HepG2 (cell line): Measurements from ENCODE around the gene GRK4. TPM values are rescaled to one million over a fixed set of nuclear protein-coding genes. Genes with fewer than 3 reads are reported as not detected.
A peak's percentile ranks its signal among the peaks of the same experiment; 100 is the strongest.

ENCODE experiments used
- CCAR2 ChIP-seq: fragments of 200-400 bp; formaldehyde crosslinking; optimal IDR thresholded peaks from 2 replicates; pipeline ENCODE3; 2018; ENCODE audit warnings: low read depth, mild to moderate bottlenecking, low read length, moderate library complexity
- EEA1 ChIP-seq: sonication (generic); formaldehyde crosslinking; IDR thresholded peaks from 2 replicates; pipeline ENCODE4 v1.5.1; 2020; ENCODE audit warnings: mild to moderate bottlenecking, missing genetic modification reagents, borderline replicate concordance
- EED ChIP-seq: sonication (generic); formaldehyde crosslinking; IDR thresholded peaks from 2 replicates; pipeline ENCODE4 v1.5.0; 2020; ENCODE audit warnings: mild to moderate bottlenecking, missing genetic modification reagents
- FLYWCH1 ChIP-seq: sonication (generic); formaldehyde crosslinking; IDR thresholded peaks from 2 replicates; pipeline ENCODE4 v1.8.1; 2023; ENCODE audit warnings: mild to moderate bottlenecking, missing genetic modification reagents
- MAFK ChIP-seq, 2 experiments: IDR thresholded peaks in 1 of 2; conservative IDR thresholded peaks in 1 of 2; 2 replicates each; pipeline ENCODE4 v1.6.1; 2011; ENCODE audit warnings: improper control_type of control experiment in 2 of 2, low read length in 2 of 2
- MTA3 ChIP-seq: sonication (generic); formaldehyde crosslinking; IDR thresholded peaks from 2 replicates; pipeline ENCODE4 v1.4.0; 2020; ENCODE audit warnings: missing genetic modification reagents
- NONO ChIP-seq, 2 experiments: fragments of 450-650 bp in 1 of 2; sonication (generic) in 1 of 2; formaldehyde crosslinking in 1 of 2; IDR thresholded peaks in 1 of 2; conservative IDR thresholded peaks in 1 of 2; 2 replicates each; pipeline versions ENCODE4 v1.6.1 to v1.8.0; 2017 to 2022; ENCODE audit warnings: mild to moderate bottlenecking in 1 of 2, missing genetic modification reagents in 1 of 2, moderate library complexity in 1 of 2
- REPIN1 ChIP-seq: sonication (generic); formaldehyde crosslinking; IDR thresholded peaks from 2 replicates; pipeline ENCODE4 v1.8.0; 2022; ENCODE audit warnings: missing genetic modification reagents, low read depth, mild to moderate bottlenecking, borderline replicate concordance
- RFXAP ChIP-seq: sonication (generic); formaldehyde crosslinking; IDR thresholded peaks from 2 replicates; pipeline ENCODE4 v1.4.0; 2020; ENCODE audit warnings: missing genetic modification reagents, borderline replicate concordance
- RNF2 ChIP-seq: fragments of 450-650 bp; conservative IDR thresholded peaks from 2 replicates; pipeline ENCODE4 v1.6.1; 2016; ENCODE audit warnings: low read depth
- SIN3B ChIP-seq: fragments of 150-350 bp; IDR thresholded peaks from 2 replicates; pipeline ENCODE4 v1.6.1; 2014; ENCODE audit warnings: low read length
- YEATS2 ChIP-seq: sonication (generic); formaldehyde crosslinking; IDR thresholded peaks from 2 replicates; pipeline ENCODE4 v1.4.0; 2020; ENCODE audit warnings: missing genetic modification reagents, borderline replicate concordance
- ZBTB49 ChIP-seq: sonication (generic); formaldehyde crosslinking; IDR thresholded peaks from 2 replicates; pipeline ENCODE4 v1.4.0; 2020; ENCODE audit warnings: missing genetic modification reagents, borderline replicate concordance
- ZBTB7A ChIP-seq: sonication (generic); formaldehyde crosslinking; IDR thresholded peaks from 2 replicates; pipeline ENCODE4 v1.8.0; 2022; ENCODE audit warnings: mild to moderate bottlenecking, missing genetic modification reagents
- ZFP90 ChIP-seq: sonication (generic); formaldehyde crosslinking; IDR thresholded peaks from 2 replicates; pipeline ENCODE4 v1.8.0; 2022; ENCODE audit warnings: missing genetic modification reagents, mild to moderate bottlenecking, inconsistent platforms, borderline replicate concordance
- ZNF772 ChIP-seq: sonication (generic); formaldehyde crosslinking; IDR thresholded peaks from 2 replicates; pipeline ENCODE4 v1.5.0; 2020; ENCODE audit warnings: mild to moderate bottlenecking, missing genetic modification reagents
- polyA plus RNA-seq, 8 experiments: library from polyadenylated mRNA; depleted of rRNA in 3 of 8; stranded (reverse) in 7 of 8; unstranded in 1 of 8; fragments of >200 nt; fragmentation: Illumina TruSeq in 4 of 8; extraction: Trizol in 4 of 8; gene quantifications; 2 replicates each; pipeline versions ENCODE4 v1.2.1 to v1.2.3, GENCODE V29; 2011 to 2016; ENCODE audit warnings: low read depth in 4 of 8, missing spikeins in 1 of 8, mixed read lengths in 1 of 8; ENCODE audit not compliant: insufficient read depth in 1 of 8
- total RNA-seq, 5 experiments: library from RNA; depleted of rRNA; stranded (reverse); fragments of >200 nt; fragmentation: Illumina TruSeq; extraction: Trizol; gene quantifications; 2 replicates each; pipeline ENCODE4 v1.2.3, GENCODE V29; 2016; ENCODE audit warnings: low read depth in 1 of 5
- TF ChIP-seq, protein P1 (sequence below): IDR thresholded peaks from 2 replicates; pipeline ENCODE4 v1.6.1; 2016; ENCODE audit warnings: missing compliant biosample characterization, missing genetic modification reagents, borderline replicate concordance
- TF ChIP-seq, protein P2 (sequence below): sonication (generic); formaldehyde crosslinking; IDR thresholded peaks from 2 replicates; pipeline ENCODE4 v1.4.0; 2020; ENCODE audit warnings: missing genetic modification reagents

Gene GRK4
- total and polyA plus RNA-seq, 2 of the 13 experiments (the other 11 are each of a cell fraction or from before 2014, with no cell fraction given) = 1.8 to 2.0 TPM

DNA sequence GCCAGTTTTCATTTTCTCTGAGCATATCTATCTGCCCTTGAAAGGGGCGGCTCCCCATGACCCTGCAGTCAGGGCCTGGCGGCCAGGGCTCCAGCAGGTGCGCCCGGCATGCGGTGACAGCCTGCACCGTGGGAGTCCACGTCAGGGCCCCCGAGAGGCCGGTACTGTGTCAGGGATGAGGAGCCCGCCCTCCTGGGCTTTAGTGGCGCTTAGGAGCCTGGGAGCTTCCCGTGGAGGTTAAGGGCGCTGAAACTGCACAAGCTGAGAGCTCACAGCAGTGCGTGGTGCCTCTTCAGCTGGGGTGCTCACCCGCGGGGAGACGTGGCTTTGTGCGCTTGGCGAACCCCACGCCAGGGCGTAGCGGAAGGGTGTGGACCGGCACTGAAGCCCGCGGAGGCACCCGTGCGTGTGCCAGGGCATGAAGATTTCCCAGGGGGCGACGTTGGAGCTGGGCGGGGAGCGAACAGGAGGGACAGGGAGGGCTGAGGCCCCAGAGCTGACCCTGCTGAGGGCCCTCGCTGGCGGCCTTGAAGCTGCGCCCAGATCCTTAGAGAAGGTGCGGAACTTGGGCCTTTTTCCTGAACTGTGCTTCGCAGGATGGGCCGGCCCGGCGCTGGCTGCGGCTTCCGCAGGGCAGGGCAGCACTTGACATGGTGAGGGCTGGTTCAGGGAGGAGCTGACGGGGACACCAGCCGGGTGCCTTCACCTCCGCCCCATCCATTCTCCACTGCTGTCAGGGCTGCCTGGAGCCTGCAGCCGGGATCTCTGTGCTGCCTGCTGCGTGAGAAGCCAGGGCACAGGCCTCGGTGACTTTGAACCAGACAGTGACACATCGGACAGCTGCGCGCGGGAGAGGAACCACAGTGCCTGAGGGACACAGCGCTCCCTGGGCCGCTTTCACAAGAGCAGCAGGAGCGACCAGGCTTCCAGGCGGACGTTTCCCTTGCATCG is 78.1 kb downstream of the GRK4 start (continued):
- no peak for TF ChIP-seq FLYWCH1
- no peak for TF ChIP-seq ZBTB49 (CRISPR knock-in tag)
- 0 out of 2 replicates have a peak, but pooled peaks have one; percentile 42 for TF ChIP-seq RNF2
- TF ChIP-seq ZNF772 = 0 out of 2 replicates have a peak, but pooled peaks have one; percentile 66
- no peak for TF ChIP-seq MAFK (conservative IDR thresholded peaks at IDR 0.05 in 1 of 2, IDR thresholded peaks at IDR 0.05 in 1 of 2; ENCODE audit: low read length in 2 of 2)
- TF ChIP-seq REPIN1 (CRISPR knock-in tag) = 0 out of 2 replicates have a peak, but pooled peaks have one; percentile 25
- TF ChIP-seq, protein P1, sequence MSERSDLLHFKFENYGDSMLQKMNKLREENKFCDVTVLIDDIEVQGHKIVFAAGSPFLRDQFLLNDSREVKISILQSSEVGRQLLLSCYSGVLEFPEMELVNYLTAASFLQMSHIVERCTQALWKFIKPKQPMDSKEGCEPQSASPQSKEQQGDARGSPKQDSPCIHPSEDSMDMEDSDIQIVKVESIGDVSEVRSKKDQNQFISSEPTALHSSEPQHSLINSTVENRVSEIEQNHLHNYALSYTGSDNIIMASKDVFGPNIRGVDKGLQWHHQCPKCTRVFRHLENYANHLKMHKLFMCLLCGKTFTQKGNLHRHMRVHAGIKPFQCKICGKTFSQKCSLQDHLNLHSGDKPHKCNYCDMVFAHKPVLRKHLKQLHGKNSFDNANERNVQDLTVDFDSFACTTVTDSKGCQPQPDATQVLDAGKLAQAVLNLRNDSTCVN (CRISPR knock-in tag) = no peak
- TF ChIP-seq CCAR2 = no peak
- TF ChIP-seq EED (CRISPR knock-in tag) = no peak
- no peak for TF ChIP-seq NONO (IDR thresholded peaks at IDR 0.05)
- peak; percentile 64 for TF ChIP-seq NONO (CRISPR knock-in tag; conservative IDR thresholded peaks at IDR 0.05)
- 0 out of 2 replicates have a peak, but pooled peaks have one; percentile 32 for TF ChIP-seq ZFP90 (CRISPR knock-in tag)
- TF ChIP-seq RFXAP (CRISPR knock-in tag) = no peak
- TF ChIP-seq, protein P2, sequence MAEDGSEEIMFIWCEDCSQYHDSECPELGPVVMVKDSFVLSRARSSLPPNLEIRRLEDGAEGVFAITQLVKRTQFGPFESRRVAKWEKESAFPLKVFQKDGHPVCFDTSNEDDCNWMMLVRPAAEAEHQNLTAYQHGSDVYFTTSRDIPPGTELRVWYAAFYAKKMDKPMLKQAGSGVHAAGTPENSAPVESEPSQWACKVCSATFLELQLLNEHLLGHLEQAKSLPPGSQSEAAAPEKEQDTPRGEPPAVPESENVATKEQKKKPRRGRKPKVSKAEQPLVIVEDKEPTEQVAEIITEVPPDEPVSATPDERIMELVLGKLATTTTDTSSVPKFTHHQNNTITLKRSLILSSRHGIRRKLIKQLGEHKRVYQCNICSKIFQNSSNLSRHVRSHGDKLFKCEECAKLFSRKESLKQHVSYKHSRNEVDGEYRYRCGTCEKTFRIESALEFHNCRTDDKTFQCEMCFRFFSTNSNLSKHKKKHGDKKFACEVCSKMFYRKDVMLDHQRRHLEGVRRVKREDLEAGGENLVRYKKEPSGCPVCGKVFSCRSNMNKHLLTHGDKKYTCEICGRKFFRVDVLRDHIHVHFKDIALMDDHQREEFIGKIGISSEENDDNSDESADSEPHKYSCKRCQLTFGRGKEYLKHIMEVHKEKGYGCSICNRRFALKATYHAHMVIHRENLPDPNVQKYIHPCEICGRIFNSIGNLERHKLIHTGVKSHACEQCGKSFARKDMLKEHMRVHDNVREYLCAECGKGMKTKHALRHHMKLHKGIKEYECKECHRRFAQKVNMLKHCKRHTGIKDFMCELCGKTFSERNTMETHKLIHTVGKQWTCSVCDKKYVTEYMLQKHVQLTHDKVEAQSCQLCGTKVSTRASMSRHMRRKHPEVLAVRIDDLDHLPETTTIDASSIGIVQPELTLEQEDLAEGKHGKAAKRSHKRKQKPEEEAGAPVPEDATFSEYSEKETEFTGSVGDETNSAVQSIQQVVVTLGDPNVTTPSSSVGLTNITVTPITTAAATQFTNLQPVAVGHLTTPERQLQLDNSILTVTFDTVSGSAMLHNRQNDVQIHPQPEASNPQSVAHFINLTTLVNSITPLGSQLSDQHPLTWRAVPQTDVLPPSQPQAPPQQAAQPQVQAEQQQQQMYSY (CRISPR knock-in tag) = no peak
- TF ChIP-seq YEATS2 (CRISPR knock-in tag) = 0 out of 2 replicates have a peak, but pooled peaks have one; percentile 35
- TF ChIP-seq EEA1 (CRISPR knock-in tag) = no peak
- TF ChIP-seq SIN3B = no peak
- TF ChIP-seq ZBTB7A (CRISPR knock-in tag) = no peak
- no peak for TF ChIP-seq MTA3 (CRISPR knock-in tag)
